Mammary epithelial cell (primary cell): ENCODE measurements around the gene RNU5B-1.

Source experiments
- EZH2 ChIP-seq: IDR thresholded peaks from 2 replicates; pipeline ENCODE4 v1.6.1; 2012; ENCODE audit warnings: low read length, inconsistent platforms, borderline replicate concordance
- TF ChIP-seq, protein P1 (sequence below), 2 donors: IDR thresholded peaks in 1 of 2; conservative IDR thresholded peaks in 1 of 2; 2 replicates each; pipeline ENCODE4 v1.5.1; 2011 to 2012; ENCODE audit warnings: inconsistent platforms in 2 of 2, low read length in 2 of 2, mild to moderate bottlenecking in 2 of 2, control low read depth in 1 of 2, low read depth in 1 of 2; ENCODE audit not compliant: insufficient read depth in 1 of 2; ENCODE audit errors: extremely low read depth in 1 of 2

DNA sequence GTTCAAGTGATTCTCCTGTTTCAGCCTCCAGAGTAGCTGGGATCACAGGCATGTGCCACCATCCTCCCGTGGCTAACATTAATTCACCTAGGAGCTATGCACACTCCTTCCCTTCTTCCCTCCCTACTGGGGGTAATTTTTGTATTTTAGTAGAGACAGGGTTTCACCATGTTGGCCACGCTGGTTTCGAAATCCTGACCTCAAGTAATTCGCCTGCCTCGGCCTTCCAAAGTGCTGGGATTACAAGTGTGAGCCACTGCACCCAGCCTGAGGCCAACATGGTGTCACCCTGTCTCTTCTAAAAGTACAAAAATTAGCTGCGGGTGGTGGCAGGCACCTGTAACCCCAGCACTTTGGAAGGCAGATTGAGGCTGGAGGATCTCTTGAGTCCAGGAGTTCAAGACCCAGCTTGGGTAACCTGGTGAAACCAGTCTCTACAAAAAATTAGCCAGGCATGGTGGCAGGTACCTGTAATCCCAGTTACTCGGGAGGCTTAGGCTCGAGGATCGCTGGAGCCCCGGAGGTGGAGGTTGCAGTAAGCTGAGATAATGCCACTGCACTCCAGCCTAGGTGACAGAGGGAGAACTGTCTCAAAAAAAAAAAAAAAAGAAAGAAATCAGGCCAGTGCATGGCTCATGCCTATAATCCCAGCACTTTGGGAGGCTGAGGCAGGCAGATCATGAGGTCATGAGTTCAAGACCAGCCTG is 6.1 kb downstream of the RNU5B-1 start:
- TF ChIP-seq, protein P1, sequence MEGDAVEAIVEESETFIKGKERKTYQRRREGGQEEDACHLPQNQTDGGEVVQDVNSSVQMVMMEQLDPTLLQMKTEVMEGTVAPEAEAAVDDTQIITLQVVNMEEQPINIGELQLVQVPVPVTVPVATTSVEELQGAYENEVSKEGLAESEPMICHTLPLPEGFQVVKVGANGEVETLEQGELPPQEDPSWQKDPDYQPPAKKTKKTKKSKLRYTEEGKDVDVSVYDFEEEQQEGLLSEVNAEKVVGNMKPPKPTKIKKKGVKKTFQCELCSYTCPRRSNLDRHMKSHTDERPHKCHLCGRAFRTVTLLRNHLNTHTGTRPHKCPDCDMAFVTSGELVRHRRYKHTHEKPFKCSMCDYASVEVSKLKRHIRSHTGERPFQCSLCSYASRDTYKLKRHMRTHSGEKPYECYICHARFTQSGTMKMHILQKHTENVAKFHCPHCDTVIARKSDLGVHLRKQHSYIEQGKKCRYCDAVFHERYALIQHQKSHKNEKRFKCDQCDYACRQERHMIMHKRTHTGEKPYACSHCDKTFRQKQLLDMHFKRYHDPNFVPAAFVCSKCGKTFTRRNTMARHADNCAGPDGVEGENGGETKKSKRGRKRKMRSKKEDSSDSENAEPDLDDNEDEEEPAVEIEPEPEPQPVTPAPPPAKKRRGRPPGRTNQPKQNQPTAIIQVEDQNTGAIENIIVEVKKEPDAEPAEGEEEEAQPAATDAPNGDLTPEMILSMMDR (conservative IDR thresholded peaks at IDR 0.05 in 1 of 2, IDR thresholded peaks at IDR 0.05 in 1 of 2; ENCODE audit: extremely low read depth in 1 of 2, insufficient read depth in 1 of 2, low read depth in 1 of 2, low read length in 2 of 2): no peak
- no peak for TF ChIP-seq EZH2
